Natural killer cell (primary cell): ENCODE results near the gene SLC22A23. TPM values are rescaled to one million over a fixed set of nuclear protein-coding genes. Genes with fewer than 3 reads are reported as not detected.

Source experiments
- ATAC-seq, 3 donors: fragments of 150-1000 bp in 2 of 3; fragments of 200-7000 bp in 1 of 3; cut with Tn5 transposase; 1 replicate in 1 of 3; 2 replicates in 2 of 3; pipeline ENCODE4 v1.10.0; 2021; ENCODE audit warnings: mild to moderate bottlenecking in 2 of 3, moderate library complexity in 2 of 3
- DNase-seq, 2 donors: peaks; one replicate each; pipeline versions ENCODE4 v3.0.0 to v3.0.0-alpha.2; 2013 to 2021; ENCODE audit warnings: mixed read lengths in 1 of 2
- H3K27ac ChIP-seq: one replicate; pipeline ENCODE4 v1.5.1; 2013; ENCODE audit warnings: mild to moderate bottlenecking, low read length
- H3K27me3 ChIP-seq: one replicate; pipeline ENCODE4 v1.6.1; 2013; ENCODE audit warnings: low read length; ENCODE audit not compliant: control insufficient read depth, insufficient read depth
- H3K36me3 ChIP-seq: one replicate; pipeline ENCODE4 v1.6.1; 2013; ENCODE audit warnings: low read length; ENCODE audit not compliant: control insufficient read depth, insufficient read depth
- H3K4me1 ChIP-seq: one replicate; pipeline ENCODE4 v1.6.1; 2013; ENCODE audit warnings: low read length; ENCODE audit not compliant: control insufficient read depth, insufficient read depth
- H3K4me3 ChIP-seq: one replicate; pipeline ENCODE4 v1.5.1; 2013; ENCODE audit warnings: low read length
- H3K9me3 ChIP-seq: one replicate; pipeline ENCODE4 v1.6.1; 2013; ENCODE audit warnings: low read length; ENCODE audit not compliant: control insufficient read depth, insufficient read depth
- H3K27ac Mint-ChIP-seq, 2 donors: one replicate each; pipeline ENCODE4 v1.8.0; 2022; ENCODE audit warnings: mild to moderate bottlenecking in 2 of 2, mixed read lengths in 2 of 2, moderate library complexity in 1 of 2
- H3K27me3 Mint-ChIP-seq, 2 donors: one replicate each; pipeline ENCODE4 v1.8.0; 2022; ENCODE audit warnings: low read depth in 2 of 2, mixed read lengths in 2 of 2
- H3K36me3 Mint-ChIP-seq: one replicate; pipeline ENCODE4 v1.8.0; 2022; ENCODE audit warnings: mixed read lengths
- H3K4me1 Mint-ChIP-seq, 2 donors: one replicate each; pipeline ENCODE4 v1.8.0; 2022; ENCODE audit warnings: mixed read lengths in 2 of 2
- H3K4me3 Mint-ChIP-seq: one replicate; pipeline ENCODE4 v1.8.0; 2022; ENCODE audit warnings: mild to moderate bottlenecking, moderate library complexity, mixed read lengths
- H3K9me3 Mint-ChIP-seq, 2 donors: one replicate each; pipeline ENCODE4 v1.8.0; 2022; ENCODE audit warnings: mixed read lengths in 2 of 2
- CTCF ChIP-seq: fragments of 200-600 bp; IDR thresholded peaks from one replicate; pipeline ENCODE4 v1.8.0; 2022; ENCODE audit warnings: antibody characterized with exemption
- WGBS: methylation state at CpG from one replicate; pipeline ENCODE4 v1.1.7; 2013; ENCODE audit warnings: missing lambda C conversion rate; ENCODE audit not compliant: insufficient coverage; 5-methylcytosine and 5-hydroxymethylcytosine counted together
- intact Hi-C: fragments of 100-400 bp; cut with micrococcal nuclease; formaldehyde crosslinking; loops from one replicate; pipeline ENCODE4 v1.14.2; 2022
- total RNA-seq, 4 donors: library from RNA; stranded (reverse); fragments of 120-200 nt in 1 of 4; gene quantifications; one replicate each; pipeline versions ENCODE4 v1.2.3 to v1.2.4, GENCODE V29; 2013 to 2022

SLC22A23 gene
- total RNA-seq, 3 donors from 2014 or later (not counting 1 experiment from before 2014, with no cell fraction given), result 0.24 to 0.79 (median 0.38) TPM

GRCh38 chr6:3235486-3235885 is 221.4 kb downstream of the SLC22A23 start:
- H3K9me3 ChIP-seq, result no peaks in the 10 kb centered on the region
- intact Hi-C loops, result no loop called here
- WGBS, result 77% methylated on average over 2 of the region's 2 CpGs

GRCh38 chr6:3233904-3234303 is 222.9 kb downstream of the SLC22A23 start:
- WGBS, result 74% methylated on average over 3 of the region's 3 CpGs
- peaks cover 27% of the 10 kb centered on the region for H3K4me1 ChIP-seq
- no peak overlapping the region for H3K27ac ChIP-seq
- H3K27me3 ChIP-seq, result peaks cover 55% of the 10 kb centered on the region
- Mint-ChIP-seq H3K36me3 (no peaks in the 10 kb centered on the region), H3K9me3 (no peaks in the 10 kb centered on the region), H3K27ac (no peak overlapping the region), H3K27me3 (peaks cover 83 to 86% of the 10 kb centered on the region in 2 donors), H3K4me3 (no peak overlapping the region), H3K4me1 (peaks cover 28 to 37% of the 10 kb centered on the region in 2 donors)
- H3K9me3 ChIP-seq, result no peaks in the 10 kb centered on the region
- no peak overlapping the region for H3K4me3 ChIP-seq
- H3K36me3 ChIP-seq, result no peaks in the 10 kb centered on the region
- intact Hi-C loops, result no loop called here
- TF ChIP-seq CTCF, result no peak
- ATAC-seq (no peak), DNase-seq (no peak)

More at GRCh38 chr6:3235486-3235885, 221.4 kb downstream of the SLC22A23 start:
- no peaks in the 10 kb centered on the region for H3K36me3 Mint-ChIP-seq
- Histone ChIP-seq H3K27me3 (peaks cover 39% of the 10 kb centered on the region), H3K4me3 (no peak overlapping the region), H3K36me3 (no peaks in the 10 kb centered on the region), H3K4me1 (peaks cover 15% of the 10 kb centered on the region), H3K27ac (no peak overlapping the region)
- H3K4me1 Mint-ChIP-seq, result peaks cover 12 to 21% of the 10 kb centered on the region in 2 donors
- H3K27ac Mint-ChIP-seq, result no peak overlapping the region
- DNase-seq, result no peak
- TF ChIP-seq CTCF, result no peak
- no peaks in the 10 kb centered on the region for H3K9me3 Mint-ChIP-seq
- peaks cover 76 to 83% of the 10 kb centered on the region in 2 donors for H3K27me3 Mint-ChIP-seq
- no peak overlapping the region for H3K4me3 Mint-ChIP-seq
- ATAC-seq, result no peak

DNA sequence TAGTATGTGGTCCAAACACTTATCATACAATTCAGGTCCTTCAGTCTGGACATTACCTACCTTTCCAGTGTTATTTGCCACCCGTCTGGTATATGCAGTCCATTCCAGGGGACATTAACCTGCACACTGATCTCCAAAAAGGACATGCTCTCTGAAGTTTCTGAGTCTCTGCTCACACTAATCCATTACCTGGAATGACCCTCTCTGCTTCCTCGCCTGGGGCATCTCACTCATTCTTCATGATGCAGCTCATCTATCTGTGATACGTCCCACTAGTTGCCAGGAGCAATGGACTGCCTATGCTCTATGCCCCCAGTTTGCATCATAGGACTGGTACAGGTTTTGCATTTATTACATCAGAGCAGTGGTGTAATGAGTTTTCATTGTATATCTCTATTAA is 223.5 kb downstream of the SLC22A23 start:
- WGBS, result 84% methylated on average over 3 of the region's 3 CpGs
- Mint-ChIP-seq H3K4me1 (peaks cover 32 to 42% of the 10 kb centered on the region in 2 donors), H3K4me3 (no peak overlapping the region), H3K27me3 (peaks cover 84 to 86% of the 10 kb centered on the region in 2 donors), H3K36me3 (no peaks in the 10 kb centered on the region), H3K27ac (no peak overlapping the region), H3K9me3 (no peaks in the 10 kb centered on the region)
- intact Hi-C loops, result no loop called here
- Histone ChIP-seq H3K4me3 (no peak overlapping the region), H3K36me3 (no peaks in the 10 kb centered on the region), H3K9me3 (no peaks in the 10 kb centered on the region), H3K4me1 (peaks cover 33% of the 10 kb centered on the region), H3K27me3 (peaks cover 59% of the 10 kb centered on the region), H3K27ac (no peak overlapping the region)
- no peak for TF ChIP-seq CTCF
- DNase-seq, result no peak
- ATAC-seq, result no peak
